Neutrophil (primary cell): ENCODE measurements around the gene GYPB.
"Not testable (repeated sequence)": the region's sequence is repeated elsewhere in the genome, so short reads cannot be mapped to it uniquely, and the experiment has no call there.

Experiments
- H3K27ac ChIP-seq: fragments of 200-600 bp; sonication (generic); 2 replicates; pipeline ENCODE4 v1.5.1; 2016; ENCODE audit warnings: mild to moderate bottlenecking, moderate library complexity
- H3K27me3 ChIP-seq: fragments of 200-600 bp; sonication (generic); 2 replicates; pipeline ENCODE4 v1.6.0; 2016; ENCODE audit warnings: mild to moderate bottlenecking
- H3K36me3 ChIP-seq: fragments of 200-600 bp; sonication (generic); 2 replicates; pipeline ENCODE4 v1.5.1; 2017
- H3K4me1 ChIP-seq, 2 experiments: fragments of 200-600 bp in 1 of 2; sonication (generic) in 1 of 2; 1 replicate in 1 of 2; 2 replicates in 1 of 2; pipeline versions ENCODE4 v1.5.1 to v1.6.1; 2013 to 2016; ENCODE audit warnings: low read depth in 1 of 2, low read length in 1 of 2, mild to moderate bottlenecking in 1 of 2, moderate library complexity in 1 of 2; ENCODE audit not compliant: control insufficient read depth in 1 of 2, insufficient read depth in 1 of 2
- H3K4me3 ChIP-seq, 2 experiments: fragments of 200-600 bp in 1 of 2; sonication (generic) in 1 of 2; 1 replicate in 1 of 2; 2 replicates in 1 of 2; pipeline ENCODE4 v1.5.1; 2013 to 2016; ENCODE audit warnings: low read depth in 1 of 2, low read length in 1 of 2, mild to moderate bottlenecking in 1 of 2, moderate library complexity in 1 of 2
- H3K9me3 ChIP-seq: fragments of 200-600 bp; sonication (generic); 2 replicates; pipeline ENCODE4 v1.5.1; 2016
- TF ChIP-seq, protein P1 (sequence below): fragments of 200-600 bp; sonication (generic); IDR thresholded peaks from 2 replicates; pipeline ENCODE4 v1.5.1; 2016; ENCODE audit warnings: antibody characterized with exemption

The GYPB gene

GRCh38 chr4:143961075-143961474, 58.1 kb downstream of the GYPB start:
- Histone ChIP-seq H3K4me3 (no peak overlapping the region), H3K9me3 (no peaks in the 10 kb centered on the region), H3K27ac (no peak overlapping the region), H3K4me1 (no peaks in the 10 kb centered on the region), H3K36me3 (no peaks in the 10 kb centered on the region), H3K27me3 (no peaks in the 10 kb centered on the region)
- TF ChIP-seq, protein P1, sequence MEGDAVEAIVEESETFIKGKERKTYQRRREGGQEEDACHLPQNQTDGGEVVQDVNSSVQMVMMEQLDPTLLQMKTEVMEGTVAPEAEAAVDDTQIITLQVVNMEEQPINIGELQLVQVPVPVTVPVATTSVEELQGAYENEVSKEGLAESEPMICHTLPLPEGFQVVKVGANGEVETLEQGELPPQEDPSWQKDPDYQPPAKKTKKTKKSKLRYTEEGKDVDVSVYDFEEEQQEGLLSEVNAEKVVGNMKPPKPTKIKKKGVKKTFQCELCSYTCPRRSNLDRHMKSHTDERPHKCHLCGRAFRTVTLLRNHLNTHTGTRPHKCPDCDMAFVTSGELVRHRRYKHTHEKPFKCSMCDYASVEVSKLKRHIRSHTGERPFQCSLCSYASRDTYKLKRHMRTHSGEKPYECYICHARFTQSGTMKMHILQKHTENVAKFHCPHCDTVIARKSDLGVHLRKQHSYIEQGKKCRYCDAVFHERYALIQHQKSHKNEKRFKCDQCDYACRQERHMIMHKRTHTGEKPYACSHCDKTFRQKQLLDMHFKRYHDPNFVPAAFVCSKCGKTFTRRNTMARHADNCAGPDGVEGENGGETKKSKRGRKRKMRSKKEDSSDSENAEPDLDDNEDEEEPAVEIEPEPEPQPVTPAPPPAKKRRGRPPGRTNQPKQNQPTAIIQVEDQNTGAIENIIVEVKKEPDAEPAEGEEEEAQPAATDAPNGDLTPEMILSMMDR = no peak

DNA sequence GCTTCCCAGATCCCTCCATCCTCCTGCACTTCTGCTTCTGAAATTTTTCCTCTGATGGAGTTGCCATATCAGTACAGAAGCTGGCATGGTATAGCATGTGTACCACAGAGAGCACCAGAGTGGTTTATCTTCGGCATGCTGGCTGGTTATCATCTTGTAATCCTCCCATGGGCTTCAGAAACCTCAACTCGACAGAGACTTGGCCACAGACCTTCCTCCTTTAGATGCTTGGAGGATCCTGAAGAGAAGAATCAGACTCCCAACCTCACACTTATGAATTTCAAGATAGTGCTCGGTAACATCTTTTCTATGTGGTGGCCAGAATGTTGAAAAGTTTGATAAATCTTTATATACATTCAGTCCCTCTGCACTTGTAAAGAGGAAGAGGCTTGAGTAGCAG, 63.9 kb downstream of the GYPB start:
- not testable (repeated sequence) for H3K4me3 ChIP-seq, H3K4me1 ChIP-seq, H3K9me3 ChIP-seq, H3K36me3 ChIP-seq, H3K27ac ChIP-seq, H3K27me3 ChIP-seq

DNA sequence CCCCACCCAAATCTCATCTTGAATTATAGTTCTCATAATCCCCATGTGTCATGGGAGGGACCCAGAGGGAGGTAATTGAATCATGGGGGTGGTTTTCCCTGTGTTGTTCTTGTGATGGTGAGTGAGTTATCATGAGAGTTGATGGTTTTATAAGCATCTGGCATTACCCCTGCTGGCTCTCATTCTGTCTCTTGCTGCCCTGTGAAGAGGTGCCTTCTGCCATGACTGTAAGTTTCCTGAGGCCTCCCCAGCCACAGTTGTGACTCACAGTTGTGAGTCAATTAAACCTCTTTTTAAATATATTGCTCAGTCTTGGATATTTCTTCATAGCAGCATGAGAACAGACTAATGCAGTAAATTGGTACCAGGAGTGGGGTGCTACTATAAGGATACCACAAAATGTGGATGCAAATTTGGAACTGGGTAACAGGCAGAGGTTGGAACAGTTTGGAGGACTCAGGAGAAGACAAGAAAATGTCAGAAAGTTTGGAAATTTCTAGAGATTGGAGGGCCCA, 67.7 kb downstream of the GYPB start:
- not testable (repeated sequence) for H3K27ac ChIP-seq, H3K36me3 ChIP-seq, H3K9me3 ChIP-seq, H3K27me3 ChIP-seq, H3K4me3 ChIP-seq, H3K4me1 ChIP-seq

DNA sequence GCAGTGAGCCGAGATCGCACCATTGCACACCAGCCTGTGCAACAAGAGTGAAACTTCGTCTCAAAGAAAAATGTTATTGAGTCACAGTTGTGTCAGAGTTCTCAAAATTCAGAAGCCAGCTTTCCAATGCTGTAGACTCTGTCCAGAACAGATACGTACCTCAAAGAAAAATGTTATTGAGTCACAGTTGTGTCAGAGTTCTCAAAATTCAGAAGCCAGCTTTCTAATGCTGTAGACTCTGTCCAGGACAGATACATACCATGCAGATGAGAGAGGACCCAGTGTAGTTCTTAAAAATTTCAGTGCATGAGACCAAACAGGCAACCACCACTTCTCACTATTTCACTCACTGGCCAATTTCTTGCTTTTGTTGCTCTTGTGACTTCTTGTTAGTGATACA, 68.2 kb downstream of the GYPB start:
- not testable (repeated sequence) for H3K4me1 ChIP-seq, H3K36me3 ChIP-seq, H3K9me3 ChIP-seq, H3K27me3 ChIP-seq, H3K4me3 ChIP-seq, H3K27ac ChIP-seq

- H3K4me3 ChIP-seq, H3K36me3 ChIP-seq, H3K9me3 ChIP-seq, H3K4me1 ChIP-seq, H3K27ac ChIP-seq, H3K27me3 ChIP-seq: not testable (repeated sequence)
Observed at GRCh38 chr4:143950185-143950584, 69.0 kb downstream of the GYPB start.

GRCh38 chr4:143947493-143947892, 71.7 kb downstream of the GYPB start:
- not testable (repeated sequence) for H3K4me3 ChIP-seq, H3K36me3 ChIP-seq, H3K27me3 ChIP-seq, H3K9me3 ChIP-seq, H3K27ac ChIP-seq, H3K4me1 ChIP-seq
